ENCODE results near the gene FSTL4. TPM values are rescaled to one million over a fixed set of nuclear protein-coding genes. Genes with fewer than 3 reads are reported as not detected.

The FSTL4 gene
- total and polyA plus RNA-seq, 2 of the 13 experiments (the other 11 are each of a cell fraction or from before 2014, with no cell fraction given) = 2.1 to 3.0 TPM

- no peaks in the 10 kb centered on the region for H4K20me1 ChIP-seq (ENCODE audit: insufficient read depth, low read length)
- POLR2A ChIA-PET = no interaction called here
- ATAC-seq (no peak), FAIRE-seq (no peak), DNase-seq (ENCODE audit: low spot score) (no peak)
- in situ Hi-C loops (cut with HindIII; ENCODE audit: extremely low pct_ligation_motif_present, low pct_unique_long_range_greater_than_20kb) = no loop called here
- H3K27me3 ChIP-seq (ENCODE audit: control insufficient read depth in 1 of 2, insufficient read depth in 2 of 2, low read length in 2 of 2) = no peaks in the 10 kb centered on the region
- no TSS peak for BruUV-seq (replicated peaks)
- intact Hi-C loops (cut with micrococcal nuclease; ENCODE audit: unreplicated experiment) = no loop called here
- 69% methylated on average over 1 of the region's 1 CpG for WGBS (ENCODE audit: low lambda C conversion rate)
- H3K4me1 ChIP-seq (ENCODE audit: insufficient read depth, low read length) = no peaks in the 10 kb centered on the region
- no peak overlapping the region for H2AFZ ChIP-seq (ENCODE audit: low read length)
- H3K9ac ChIP-seq (ENCODE audit: insufficient read depth, low read depth, low read length) = no peak overlapping the region
- H3K79me2 ChIP-seq (ENCODE audit: insufficient read depth, low read length) = no peaks in the 10 kb centered on the region
- H3K27ac ChIP-seq (ENCODE audit: extremely low read length, insufficient read depth, low read length) = no peak overlapping the region
- TF ChIP-seq CENPT (CRISPR knock-in tag; IDR thresholded peaks at IDR 0.05; ENCODE audit: low read depth) (no peak), ZKSCAN5 (CRISPR knock-in tag; IDR thresholded peaks at IDR 0.05) (no peak), KAT7 (CRISPR knock-in tag; IDR thresholded peaks at IDR 0.05; ENCODE audit: borderline replicate concordance) (no peak), KLF15 (CRISPR knock-in tag; IDR thresholded peaks at IDR 0.05; ENCODE audit: borderline replicate concordance) (no peak), SIX1 (CRISPR knock-in tag; IDR thresholded peaks at IDR 0.05; ENCODE audit: borderline replicate concordance) (no peak), ZNF274 (CRISPR knock-in tag; IDR thresholded peaks at IDR 0.05) (no peak), ZNF550 (CRISPR knock-in tag; IDR thresholded peaks at IDR 0.05; ENCODE audit: borderline replicate concordance) (no peak), FOXP1 (IDR thresholded peaks at IDR 0.05) (no peak), FOXP1 (CRISPR knock-in tag; IDR thresholded peaks at IDR 0.05) (no peak), THAP9 (CRISPR knock-in tag; IDR thresholded peaks at IDR 0.05; ENCODE audit: borderline replicate concordance) (no peak), CENPX (CRISPR knock-in tag; IDR thresholded peaks at IDR 0.05) (no peak), ZNF678 (CRISPR knock-in tag; IDR thresholded peaks at IDR 0.05) (no peak), SRSF4 (IDR thresholded peaks at IDR 0.05; ENCODE audit: low read depth, low read length, poor library complexity, severe bottlenecking) (no peak), PHF5A (CRISPR knock-in tag; IDR thresholded peaks at IDR 0.05; ENCODE audit: low read depth, unreplicated experiment) (no peak), SP140L (CRISPR knock-in tag; IDR thresholded peaks at IDR 0.05; ENCODE audit: borderline replicate concordance) (no peak), ZNF562 (CRISPR knock-in tag; IDR thresholded peaks at IDR 0.05; ENCODE audit: borderline replicate concordance) (no peak), HHEX (CRISPR knock-in tag; IDR thresholded peaks at IDR 0.05) (no peak), HOXA9 (CRISPR knock-in tag; IDR thresholded peaks at IDR 0.05; ENCODE audit: borderline replicate concordance) (no peak), HMG20A (CRISPR knock-in tag; IDR thresholded peaks at IDR 0.05; ENCODE audit: borderline replicate concordance) (no peak)
- no peaks in the 10 kb centered on the region for H3K36me3 ChIP-seq (replicated peaks in 1 of 2; ENCODE audit: control insufficient read depth in 1 of 2, insufficient read depth in 2 of 2, low read length in 2 of 2)
- CTCF ChIA-PET (ENCODE audit: low intra/inter-chr PET ratio, low total read pairs) = no interaction called here
- H3K4me3 ChIP-seq (replicated peaks in 1 of 3; ENCODE audit: insufficient read depth in 1 of 3, low read depth in 2 of 3, low read length in 3 of 3) = no peak overlapping the region
- no peak overlapping the region for H3K4me2 ChIP-seq (ENCODE audit: low read depth, low read length)
- no peaks in the 10 kb centered on the region for H3K9me3 ChIP-seq (ENCODE audit: low read length)
Measured at GRCh38 chr5:133228316-133228715, 384.0 kb downstream of the FSTL4 start.

All from HepG2 (cell line).